SK-N-SH (cell line): ENCODE data around the gene QKI. TPM values are rescaled to one million over a fixed set of nuclear protein-coding genes. Genes with fewer than 3 reads are reported as not detected.

Source experiments
- CTCF ChIA-PET: fragments of 300-600, 350-600 bp; formaldehyde crosslinking; extraction: SDS; loops from one replicate; lab custom pipeline; 2021; lab: Yijun Ruan, JAX
- POLR2A ChIA-PET: fragments of 350-600 bp; sonication (Branson Sonifier 250); formaldehyde crosslinking; extraction: SDS; loops from one replicate; lab custom pipeline; 2020; ENCODE audit warnings: antibody characterized with exemption, inconsistent platforms; lab: Yijun Ruan, JAX
- DNase-seq: peaks from one replicate; pipeline ENCODE4 v3.0.0; 2012
- H2AFZ ChIP-seq: fragments of 200-600 bp; sonication (generic); 2 replicates; pipeline ENCODE4 v1.8.1; 2016; ENCODE audit warnings: antibody characterized with exemption, mild to moderate bottlenecking, low read depth
- H3F3A ChIP-seq: fragments of 200-600 bp; sonication (generic); replicated peaks from 2 replicates; pipeline ENCODE3; 2016; ENCODE audit warnings: antibody characterized with exemption, mild to moderate bottlenecking; ENCODE audit not compliant: insufficient read depth
- H3K27ac ChIP-seq, 2 experiments: fragments of 200-500 bp in 1 of 2; fragments of 200-600 bp in 1 of 2; sonication (Bioruptor generic) in 1 of 2; sonication (generic), shearing (Covaris generic) in 1 of 2; 2 replicates each; pipeline versions ENCODE4 v1.5.1 to v1.6.1; 2014 to 2016; ENCODE audit warnings: low read depth in 2 of 2, inconsistent platforms in 1 of 2, low read length in 1 of 2, mild to moderate bottlenecking in 1 of 2, mixed read lengths in 1 of 2
- H3K27me3 ChIP-seq: fragments of 200-600 bp; sonication (generic), shearing (Covaris generic); 2 replicates; pipeline ENCODE4 v1.6.1; 2016; ENCODE audit warnings: mixed run types; ENCODE audit not compliant: insufficient read depth
- H3K36me3 ChIP-seq, 2 experiments: fragments of 200-500 bp in 1 of 2; fragments of 200-600 bp in 1 of 2; sonication (Bioruptor generic) in 1 of 2; sonication (generic) in 1 of 2; replicated peaks in 1 of 2; 2 replicates each; pipeline versions ENCODE3 to v1.5.1; 2014 to 2016; ENCODE audit warnings: low read length in 1 of 2, mild to moderate bottlenecking in 1 of 2; ENCODE audit not compliant: insufficient read depth in 2 of 2, control insufficient read depth in 1 of 2
- H3K4me1 ChIP-seq, 2 experiments: fragments of 200-500 bp in 1 of 2; fragments of 200-600 bp in 1 of 2; sonication (Bioruptor generic) in 1 of 2; sonication (generic), shearing (Covaris generic) in 1 of 2; 2 replicates each; pipeline versions ENCODE4 v1.5.1 to v1.6.1; 2014 to 2016; ENCODE audit warnings: low read depth in 1 of 2, low read length in 1 of 2, mixed run types in 1 of 2; ENCODE audit not compliant: insufficient read depth in 2 of 2, control insufficient read depth in 1 of 2
- H3K4me2 ChIP-seq: fragments of 200-600 bp; sonication (generic), shearing (Covaris generic); 2 replicates; pipeline ENCODE4 v1.6.1; 2017; ENCODE audit warnings: mixed run types
- H3K4me3 ChIP-seq, 2 experiments: fragments of 200-500 bp in 1 of 2; fragments of 200-600 bp in 1 of 2; sonication (Bioruptor generic) in 1 of 2; sonication (generic), shearing (Covaris generic) in 1 of 2; 2 replicates each; pipeline versions ENCODE4 v1.5.1 to v1.8.1; 2014 to 2016; ENCODE audit warnings: low read depth in 2 of 2, inconsistent platforms in 1 of 2, low read length in 1 of 2, mild to moderate bottlenecking in 1 of 2, mixed read lengths in 1 of 2, moderate library complexity in 1 of 2
- H3K79me2 ChIP-seq: fragments of 200-600 bp; sonication (generic); 2 replicates; pipeline ENCODE4 v1.8.1; 2017; ENCODE audit warnings: mild to moderate bottlenecking; ENCODE audit not compliant: insufficient read depth
- H3K9ac ChIP-seq: fragments of 200-600 bp; sonication (generic); 2 replicates; pipeline ENCODE4 v1.6.1; 2017; ENCODE audit warnings: mixed run types
- H3K9me2 ChIP-seq: fragments of 200-600 bp; sonication (generic); 2 replicates; pipeline ENCODE4 v1.6.1; 2017; ENCODE audit warnings: mixed run types
- H3K9me3 ChIP-seq: fragments of 200-600 bp; sonication (generic); 2 replicates; pipeline ENCODE4 v1.6.1; 2017; ENCODE audit warnings: mixed run types, mild to moderate bottlenecking, moderate library complexity
- H4K20me1 ChIP-seq: fragments of 200-600 bp; sonication (generic); 2 replicates; pipeline ENCODE4 v1.6.1; 2017; ENCODE audit warnings: mild to moderate bottlenecking, mixed run types; ENCODE audit not compliant: insufficient read depth
- ELF1 ChIP-seq: IDR thresholded peaks from 2 replicates; pipeline ENCODE4 v1.4.0; 2012
- EP300 ChIP-seq, 2 experiments: IDR thresholded peaks; 2 replicates each; pipeline versions ENCODE4 v1.4.0 to v1.6.1; 2012; ENCODE audit warnings: borderline replicate concordance in 1 of 2, low read depth in 1 of 2, low read length in 1 of 2
- FOXJ3 ChIP-seq: sonication (generic); formaldehyde crosslinking; IDR thresholded peaks from 2 replicates; pipeline ENCODE4 v1.5.1; 2020; ENCODE audit warnings: mild to moderate bottlenecking, missing genetic modification reagents
- FOXM1 ChIP-seq: IDR thresholded peaks from 2 replicates; pipeline ENCODE4 v1.4.0; 2012; ENCODE audit warnings: low read depth, mild to moderate bottlenecking
- GABPA ChIP-seq: IDR thresholded peaks from 2 replicates; pipeline ENCODE4 v1.4.0; 2012; ENCODE audit warnings: low read depth, mild to moderate bottlenecking
- GATA2 ChIP-seq: sonication (generic); formaldehyde crosslinking; IDR thresholded peaks from 2 replicates; pipeline ENCODE4 v1.5.0; 2020; ENCODE audit warnings: mild to moderate bottlenecking, missing genetic modification reagents
- IRF3 ChIP-seq: fragments of 150-350 bp; IDR thresholded peaks from 2 replicates; pipeline ENCODE4 v1.6.1; 2016; ENCODE audit warnings: mild to moderate bottlenecking, low read depth, low read length
- JUND ChIP-seq: IDR thresholded peaks from 2 replicates; pipeline ENCODE4 v1.4.0; 2012
- NFIC ChIP-seq: IDR thresholded peaks from 2 replicates; pipeline ENCODE4 v1.4.0; 2012; ENCODE audit warnings: borderline replicate concordance
- NRF1 ChIP-seq: IDR thresholded peaks from 2 replicates; pipeline ENCODE4 v1.6.1; 2012; ENCODE audit warnings: low read depth, mild to moderate bottlenecking, low read length
- REST ChIP-seq: IDR thresholded peaks from 2 replicates; pipeline ENCODE4 v1.6.1; 2012; ENCODE audit warnings: mild to moderate bottlenecking, low read depth, low read length, moderate library complexity
- RFX5 ChIP-seq: IDR thresholded peaks from 2 replicates; pipeline ENCODE4 v1.6.1; 2012; ENCODE audit warnings: mild to moderate bottlenecking, improper control_type of control experiment, low read length
- RXRA ChIP-seq: IDR thresholded peaks from 2 replicates; pipeline ENCODE4 v1.4.0; 2012; ENCODE audit warnings: low read depth, mild to moderate bottlenecking, borderline replicate concordance
- SMC3 ChIP-seq: IDR thresholded peaks from 2 replicates; pipeline ENCODE4 v1.6.1; 2012; ENCODE audit warnings: low read depth, low read length, improper control_type of control experiment
- TCF12 ChIP-seq: IDR thresholded peaks from 2 replicates; pipeline ENCODE4 v1.4.0; 2012
- WGBS: methylation state at CpG from one replicate; pipeline ENCODE4 v1.1.6; 2017; ENCODE audit warnings: low lambda C conversion rate; 5-methylcytosine and 5-hydroxymethylcytosine counted together
- polyA plus RNA-seq, 3 experiments: library from polyadenylated mRNA; depleted of rRNA; stranded (reverse); fragments of >200 nt; gene quantifications; 2 replicates each; pipeline ENCODE4 v1.2.3, GENCODE V29; 2012
- TF ChIP-seq, protein P1 (sequence below): IDR thresholded peaks from 2 replicates; pipeline ENCODE4 v1.4.0; 2012; ENCODE audit warnings: low read depth, borderline replicate concordance
- TF ChIP-seq, protein P2 (sequence below): fragments of 150-350 bp; IDR thresholded peaks from 2 replicates; pipeline ENCODE4 v1.6.1; 2017; ENCODE audit warnings: antibody characterized with exemption, low read length, low read depth, borderline replicate concordance

Gene QKI
- polyA plus RNA-seq, 1 of the 3 experiments (the other 2 are of a cell fraction) = 51.1 TPM

GRCh38 chr6:163438298-163438939, 23.9 kb downstream of the QKI start:
- no peak overlapping the region for H3K27ac ChIP-seq
- no peak overlapping the region for H3K4me2 ChIP-seq
- no peaks in the 10 kb centered on the region for H3F3A ChIP-seq
- no peaks in the 10 kb centered on the region for H3K27me3 ChIP-seq
- no peak overlapping the region for H3K9ac ChIP-seq
- H3K9me3 ChIP-seq = no peaks in the 10 kb centered on the region
- no peaks in the 10 kb centered on the region for H3K36me3 ChIP-seq
- H3K4me1 ChIP-seq = peaks cover 0 to 2% of the 10 kb centered on the region in 2 experiments; a peak in 1 of 4 replicates
- H4K20me1 ChIP-seq = peaks cover 91% of the 10 kb centered on the region
- peaks cover 99% of the 10 kb centered on the region for H3K79me2 ChIP-seq
- CTCF ChIA-PET = interaction anchor here (1.3 kb wide), 1 partner anchor 11 kb away, joined by 3 read pairs; no protein-coding TSS in a partner anchor
- no peak for TF ChIP-seq EP300 (IDR thresholded peaks at IDR 0.05; ENCODE audit: borderline replicate concordance in 1 of 2, low read depth in 1 of 2, low read length in 1 of 2)
- no peak for TF ChIP-seq GATA2
- no peak for TF ChIP-seq SMC3
- no peak for TF ChIP-seq GABPA
- TF ChIP-seq FOXJ3 (CRISPR knock-in tag) = no peak
- TF ChIP-seq REST = no peak
- TF ChIP-seq IRF3 = no peak
- no peak for TF ChIP-seq FOXM1
- TF ChIP-seq, protein P1, sequence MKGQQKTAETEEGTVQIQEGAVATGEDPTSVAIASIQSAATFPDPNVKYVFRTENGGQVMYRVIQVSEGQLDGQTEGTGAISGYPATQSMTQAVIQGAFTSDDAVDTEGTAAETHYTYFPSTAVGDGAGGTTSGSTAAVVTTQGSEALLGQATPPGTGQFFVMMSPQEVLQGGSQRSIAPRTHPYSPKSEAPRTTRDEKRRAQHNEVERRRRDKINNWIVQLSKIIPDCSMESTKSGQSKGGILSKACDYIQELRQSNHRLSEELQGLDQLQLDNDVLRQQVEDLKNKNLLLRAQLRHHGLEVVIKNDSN = no peak
- no peak for TF ChIP-seq TCF12
- no peak for TF ChIP-seq NFIC
- TF ChIP-seq RFX5 = no peak
- TF ChIP-seq NRF1 = no peak
- TF ChIP-seq ELF1 = no peak
- TF ChIP-seq RXRA = no peak
- TF ChIP-seq JUND = no peak
- TF ChIP-seq, protein P2, sequence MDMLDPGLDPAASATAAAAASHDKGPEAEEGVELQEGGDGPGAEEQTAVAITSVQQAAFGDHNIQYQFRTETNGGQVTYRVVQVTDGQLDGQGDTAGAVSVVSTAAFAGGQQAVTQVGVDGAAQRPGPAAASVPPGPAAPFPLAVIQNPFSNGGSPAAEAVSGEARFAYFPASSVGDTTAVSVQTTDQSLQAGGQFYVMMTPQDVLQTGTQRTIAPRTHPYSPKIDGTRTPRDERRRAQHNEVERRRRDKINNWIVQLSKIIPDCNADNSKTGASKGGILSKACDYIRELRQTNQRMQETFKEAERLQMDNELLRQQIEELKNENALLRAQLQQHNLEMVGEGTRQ = no peak
- no peak for DNase-seq
- POLR2A ChIA-PET = no interaction called here
- no peak overlapping the region for H3K4me3 ChIP-seq
- no peak overlapping the region for H2AFZ ChIP-seq
- no peaks in the 10 kb centered on the region for H3K9me2 ChIP-seq
- 76% methylated on average over 3 of the region's 3 CpGs for WGBS
